ENCODE measurements around the gene JUN.
A peak's percentile ranks its signal among the peaks of the same experiment; 100 is the strongest.

JUN gene

GRCh38 chr1:58781541-58782177 is 2.2 kb downstream of the JUN start:
- Histone ChIP-seq H3K9me2 (replicated peaks; ENCODE audit: insufficient read depth, low read length) (no peaks in the 10 kb centered on the region), H3F3A (ENCODE audit: insufficient read depth) (peaks cover 17% of the 10 kb centered on the region), H3K27me3 (ENCODE audit: low read length) (no peaks in the 10 kb centered on the region), H2AFZ (ENCODE audit: low read depth, low read length, severe bottlenecking) (peak overlapping the region; percentile 68), H3K79me2 (ENCODE audit: insufficient read depth, low read length) (no peaks in the 10 kb centered on the region), H3K9me3 (ENCODE audit: insufficient read depth, low read length) (no peaks in the 10 kb centered on the region), H4K20me1 (ENCODE audit: low read depth, low read length) (0 out of 2 replicates have a peak, but pooled peaks cover 5% of the 10 kb centered on the region), H3K4me3 (ENCODE audit: insufficient read depth, low read length, poor library complexity, severe bottlenecking) (peak overlapping the region; percentile 34), H3K27ac (ENCODE audit: low read depth, low read length) (no peak overlapping the region), H3K9ac (ENCODE audit: low read length) (peak overlapping the region; percentile 61; the same call in 1 of the 2 replicates), H3K4me2 (ENCODE audit: low read depth, low read length, poor library complexity, severe bottlenecking) (peak overlapping the region; percentile 86), H3K36me3 (ENCODE audit: low read length) (no peaks in the 10 kb centered on the region)
- TF ChIP-seq EZH2phosphoT487 (conservative IDR thresholded peaks at IDR 0.05; ENCODE audit: low read length), result no peak
- peak; percentile 12 for TF ChIP-seq CTCF (IDR thresholded peaks at IDR 0.05; ENCODE audit: insufficient read depth, low read length, poor library complexity, severe bottlenecking)

- no peak overlapping the region for H3K9ac ChIP-seq (ENCODE audit: low read length)
- H3K27me3 ChIP-seq (ENCODE audit: low read length), result no peaks in the 10 kb centered on the region
- H3F3A ChIP-seq (ENCODE audit: insufficient read depth), result peaks cover 10% of the 10 kb centered on the region
Measured at GRCh38 chr1:58780836-58781452, 2.9 kb downstream of the JUN start.

GRCh38 chr1:58780411-58780810 is 3.4 kb downstream of the JUN start:
- Histone ChIP-seq H3K9me3 (ENCODE audit: insufficient read depth, low read length) (no peaks in the 10 kb centered on the region), H3K27me3 (ENCODE audit: low read length) (no peaks in the 10 kb centered on the region), H3K79me2 (ENCODE audit: insufficient read depth, low read length) (no peaks in the 10 kb centered on the region), H3K27ac (ENCODE audit: low read depth, low read length) (no peak overlapping the region), H3F3A (ENCODE audit: insufficient read depth) (peaks cover 5% of the 10 kb centered on the region; the same call in 1 of the 2 replicates), H3K4me3 (ENCODE audit: insufficient read depth, low read length, poor library complexity, severe bottlenecking) (no peak overlapping the region), H3K9ac (ENCODE audit: low read length) (no peak overlapping the region), H3K36me3 (ENCODE audit: low read length) (no peaks in the 10 kb centered on the region), H2AFZ (ENCODE audit: low read depth, low read length, severe bottlenecking) (no peak overlapping the region), H4K20me1 (ENCODE audit: low read depth, low read length) (0 out of 2 replicates have a peak, but pooled peaks cover 5% of the 10 kb centered on the region), H3K9me2 (replicated peaks; ENCODE audit: insufficient read depth, low read length) (no peaks in the 10 kb centered on the region), H3K4me2 (ENCODE audit: low read depth, low read length, poor library complexity, severe bottlenecking) (no peak overlapping the region)
- TF ChIP-seq EZH2phosphoT487 (conservative IDR thresholded peaks at IDR 0.05; ENCODE audit: low read length) (no peak), CTCF (IDR thresholded peaks at IDR 0.05; ENCODE audit: insufficient read depth, low read length, poor library complexity, severe bottlenecking) (no peak)

More at GRCh38 chr1:58780836-58781452, 2.9 kb downstream of the JUN start:
- Histone ChIP-seq H2AFZ (ENCODE audit: low read depth, low read length, severe bottlenecking) (no peak overlapping the region), H3K4me2 (ENCODE audit: low read depth, low read length, poor library complexity, severe bottlenecking) (no peak overlapping the region), H3K9me2 (replicated peaks; ENCODE audit: insufficient read depth, low read length) (no peaks in the 10 kb centered on the region), H3K27ac (ENCODE audit: low read depth, low read length) (no peak overlapping the region), H3K4me3 (ENCODE audit: insufficient read depth, low read length, poor library complexity, severe bottlenecking) (no peak overlapping the region), H3K36me3 (ENCODE audit: low read length) (no peaks in the 10 kb centered on the region), H3K79me2 (ENCODE audit: insufficient read depth, low read length) (no peaks in the 10 kb centered on the region), H3K9me3 (ENCODE audit: insufficient read depth, low read length) (no peaks in the 10 kb centered on the region), H4K20me1 (ENCODE audit: low read depth, low read length) (0 out of 2 replicates have a peak, but pooled peaks cover 5% of the 10 kb centered on the region)
- TF ChIP-seq CTCF (IDR thresholded peaks at IDR 0.05; ENCODE audit: insufficient read depth, low read length, poor library complexity, severe bottlenecking), result no peak

Measured in SU-DHL-6 (cell line).